HG02884 (cell line): ENCODE measurements around the gene PLA2G2D.

Source experiments
- ATAC-seq: cut with Tn5 transposase; IDR thresholded peaks from one replicate; pipeline ENCODE4 v1.9.1; 2021; ENCODE audit warnings: mild to moderate bottlenecking, moderate library complexity; ENCODE audit not compliant: unreplicated experiment

The PLA2G2D gene

GRCh38 chr1:20119347-20119746, at the start of gene PLA2G2D:
TSS of gene PLA2G2D (minus strand) at chr1:20119536. CDS start at chr1:20119498, 38 bp downstream.
- ATAC-seq, result no peak

- ATAC-seq, result no peak
These were observed 49.5 kb upstream of the PLA2G2D start for GRCh38 chr1:20168564-20169491.

GRCh38 chr1:20167126-20167525, 47.8 kb upstream of the PLA2G2D start:
- ATAC-seq, result no peak

- no peak for ATAC-seq
These were observed 46.7 kb upstream of the PLA2G2D start for GRCh38 chr1:20166051-20166450.

- no peak for ATAC-seq
These were observed 46.2 kb upstream of the PLA2G2D start for GRCh38 chr1:20165522-20165951.

- ATAC-seq, result no peak
These were observed 45.4 kb upstream of the PLA2G2D start for GRCh38 chr1:20164694-20165202.

GRCh38 chr1:20160034-20160433, 40.7 kb upstream of the PLA2G2D start:
- no peak for ATAC-seq

- ATAC-seq, result no peak
These were observed 39.2 kb upstream of the PLA2G2D start for GRCh38 chr1:20158358-20159070.

- ATAC-seq, result no peak
These were observed 35.0 kb upstream of the PLA2G2D start for GRCh38 chr1:20154301-20154831.

GRCh38 chr1:20153000-20153418, 33.7 kb upstream of the PLA2G2D start:
- ATAC-seq, result no peak

- ATAC-seq, result no peak
These were observed 33.2 kb upstream of the PLA2G2D start for GRCh38 chr1:20152599-20152930.

- no peak for ATAC-seq
These were observed 32.7 kb upstream of the PLA2G2D start for GRCh38 chr1:20151906-20152598.

GRCh38 chr1:20150969-20151368, 31.6 kb upstream of the PLA2G2D start:
- ATAC-seq, result no peak

- no peak for ATAC-seq
These were observed 31.0 kb upstream of the PLA2G2D start for GRCh38 chr1:20150326-20150705.

- ATAC-seq, result no peak
These were observed 30.4 kb upstream of the PLA2G2D start for GRCh38 chr1:20149601-20150325.

- no peak for ATAC-seq
These were observed 29.5 kb upstream of the PLA2G2D start for GRCh38 chr1:20148571-20149500.

- no peak for ATAC-seq
These were observed 28.7 kb upstream of the PLA2G2D start for GRCh38 chr1:20147846-20148570.

GRCh38 chr1:20143734-20144565, 24.6 kb upstream of the PLA2G2D start:
- no peak for ATAC-seq
